ENCODE data around the gene ADCK2.
"Not testable (repeated sequence)": the region's sequence is repeated elsewhere in the genome, so short reads cannot be mapped to it uniquely, and the experiment has no call there.

Gene ADCK2, protein sequence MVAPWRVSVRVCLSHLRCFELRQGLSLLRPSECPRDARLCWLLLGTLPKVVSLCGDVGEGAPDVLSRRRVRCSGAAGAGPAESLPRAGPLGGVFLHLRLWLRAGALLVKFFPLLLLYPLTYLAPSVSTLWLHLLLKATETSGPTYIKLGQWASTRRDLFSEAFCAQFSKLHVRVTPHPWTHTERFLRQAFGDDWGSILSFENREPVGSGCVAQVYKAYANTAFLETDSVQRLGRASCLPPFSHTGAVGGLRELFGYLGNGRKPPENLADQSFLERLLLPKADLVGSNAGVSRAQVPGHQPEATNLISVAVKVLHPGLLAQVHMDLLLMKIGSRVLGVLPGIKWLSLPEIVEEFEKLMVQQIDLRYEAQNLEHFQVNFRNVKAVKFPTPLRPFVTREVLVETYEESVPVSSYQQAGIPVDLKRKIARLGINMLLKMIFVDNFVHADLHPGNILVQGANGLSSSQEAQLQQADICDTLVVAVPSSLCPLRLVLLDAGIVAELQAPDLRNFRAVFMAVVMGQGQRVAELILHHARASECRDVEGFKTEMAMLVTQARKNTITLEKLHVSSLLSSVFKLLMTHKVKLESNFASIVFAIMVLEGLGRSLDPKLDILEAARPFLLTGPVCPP

DNA sequence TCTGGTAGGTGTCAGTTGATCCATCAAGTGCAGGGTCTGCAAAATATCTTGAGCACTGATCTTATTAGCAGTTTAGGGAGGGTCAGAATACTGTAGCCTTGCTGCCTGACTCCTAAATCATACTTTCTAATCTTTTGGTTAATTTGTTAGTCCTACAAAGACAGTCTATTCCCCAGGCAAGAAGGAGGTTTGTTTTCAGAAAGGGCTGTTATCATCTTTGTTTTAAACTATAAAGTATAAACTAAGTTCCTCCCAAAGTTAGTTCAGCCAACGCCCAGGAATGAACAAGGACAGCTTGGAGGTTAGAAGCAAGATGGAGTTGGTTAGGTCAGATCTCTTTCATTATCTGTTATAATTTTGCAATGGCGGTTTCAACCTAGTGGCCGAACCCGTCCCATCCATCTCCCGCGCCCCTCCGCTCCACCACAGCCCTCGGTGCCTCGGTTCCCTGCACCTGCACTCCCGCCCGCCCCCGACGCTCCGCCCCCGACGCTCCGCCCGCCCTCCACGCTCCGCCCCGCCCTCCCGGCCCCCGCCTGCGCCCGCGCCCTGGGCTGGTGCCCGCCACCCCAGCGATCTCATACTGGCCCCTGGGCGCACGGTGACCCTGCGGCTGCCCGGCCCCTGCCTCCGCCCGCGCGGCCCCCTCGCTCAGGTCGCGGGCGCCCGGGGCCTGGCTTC, at the start of gene ADCK2:
ADCK2 (plus strand) TSS at position 564 of the 681 bp plus-strand sequence. CDS start 386 bp downstream, outside the sequence.
- H3K4me3 ChIP-seq (replicated peaks; ENCODE audit: low read depth, low read length), result peak within 1 kb of the TSS; percentile 58
- DNase-seq (ENCODE audit: low read depth), result no peak
- TF ChIP-seq, protein P1, sequence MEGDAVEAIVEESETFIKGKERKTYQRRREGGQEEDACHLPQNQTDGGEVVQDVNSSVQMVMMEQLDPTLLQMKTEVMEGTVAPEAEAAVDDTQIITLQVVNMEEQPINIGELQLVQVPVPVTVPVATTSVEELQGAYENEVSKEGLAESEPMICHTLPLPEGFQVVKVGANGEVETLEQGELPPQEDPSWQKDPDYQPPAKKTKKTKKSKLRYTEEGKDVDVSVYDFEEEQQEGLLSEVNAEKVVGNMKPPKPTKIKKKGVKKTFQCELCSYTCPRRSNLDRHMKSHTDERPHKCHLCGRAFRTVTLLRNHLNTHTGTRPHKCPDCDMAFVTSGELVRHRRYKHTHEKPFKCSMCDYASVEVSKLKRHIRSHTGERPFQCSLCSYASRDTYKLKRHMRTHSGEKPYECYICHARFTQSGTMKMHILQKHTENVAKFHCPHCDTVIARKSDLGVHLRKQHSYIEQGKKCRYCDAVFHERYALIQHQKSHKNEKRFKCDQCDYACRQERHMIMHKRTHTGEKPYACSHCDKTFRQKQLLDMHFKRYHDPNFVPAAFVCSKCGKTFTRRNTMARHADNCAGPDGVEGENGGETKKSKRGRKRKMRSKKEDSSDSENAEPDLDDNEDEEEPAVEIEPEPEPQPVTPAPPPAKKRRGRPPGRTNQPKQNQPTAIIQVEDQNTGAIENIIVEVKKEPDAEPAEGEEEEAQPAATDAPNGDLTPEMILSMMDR (IDR thresholded peaks at IDR 0.05; ENCODE audit: low read length, missing control alignments), result no peak

DNA sequence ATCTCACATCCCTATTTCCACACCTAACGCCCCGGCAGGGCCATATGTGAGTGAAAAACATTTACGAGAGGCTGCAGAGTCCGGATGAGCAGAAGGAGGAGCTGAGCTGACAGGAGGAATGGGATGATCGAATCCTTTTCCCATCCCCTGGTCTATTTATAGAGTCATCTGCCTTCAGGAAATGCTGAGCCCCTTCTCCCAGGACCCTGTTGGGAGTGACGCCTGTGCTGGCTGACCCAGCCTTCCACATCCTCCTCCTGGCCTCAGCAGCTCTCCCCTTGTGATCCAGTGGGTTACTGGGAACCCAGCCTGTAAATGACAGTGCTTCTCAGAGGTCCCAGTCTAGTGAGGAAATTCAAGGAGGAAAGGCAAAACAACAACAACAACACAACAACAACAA, 48.8 kb upstream of the ADCK2 start:
- TF ChIP-seq, protein P1 (IDR thresholded peaks at IDR 0.05; ENCODE audit: low read length, missing control alignments), result no peak
- DNase-seq (ENCODE audit: low read depth), result peak; percentile 58

DNA sequence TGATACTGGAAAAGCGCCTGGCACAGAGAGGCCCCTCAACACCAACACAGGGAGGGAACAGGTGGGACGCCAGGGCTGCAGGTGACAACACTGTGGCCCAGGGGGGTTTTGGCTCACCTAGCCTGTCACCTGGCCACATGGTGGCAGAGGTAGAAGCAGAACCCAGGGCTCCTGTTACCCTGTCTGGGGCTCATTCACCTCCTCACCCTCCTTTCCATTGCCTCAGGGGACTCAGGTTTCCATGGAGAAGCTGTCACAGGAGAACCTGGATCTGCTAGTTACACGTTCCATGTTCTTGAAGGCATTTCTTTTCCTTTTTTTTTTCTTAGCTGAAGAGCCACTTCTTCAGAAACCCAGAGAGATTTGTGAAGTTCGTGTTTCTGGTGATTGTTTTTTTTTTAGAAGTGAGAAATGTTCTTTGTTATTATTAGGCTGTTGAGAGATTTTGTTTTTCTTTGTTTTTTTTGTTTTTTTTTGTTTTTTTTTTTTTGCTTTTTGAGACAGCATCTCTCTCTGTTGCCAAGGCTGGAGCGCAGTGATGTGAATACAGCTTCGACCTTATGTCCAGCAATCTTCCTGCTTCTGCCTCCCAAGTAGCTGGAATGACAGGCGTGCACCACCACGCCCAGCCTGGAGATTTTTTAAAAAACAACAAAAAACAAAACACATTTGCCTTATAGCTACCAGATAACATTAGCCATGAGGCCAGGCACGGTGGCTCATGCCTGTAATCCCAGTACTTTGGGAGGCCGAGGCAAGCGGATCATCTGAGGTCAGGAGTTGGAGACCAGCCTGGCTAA, 48.2 kb upstream of the ADCK2 start:
- no peak for DNase-seq (ENCODE audit: low read depth)
- TF ChIP-seq, protein P1 (IDR thresholded peaks at IDR 0.05; ENCODE audit: low read length, missing control alignments), result no peak
- no peak overlapping the region for H3K4me3 ChIP-seq (replicated peaks; ENCODE audit: low read depth, low read length)

More for the DNA sequence above, 48.8 kb upstream of the ADCK2 start:
- no peak overlapping the region for H3K4me3 ChIP-seq (replicated peaks; ENCODE audit: low read depth, low read length)

DNA sequence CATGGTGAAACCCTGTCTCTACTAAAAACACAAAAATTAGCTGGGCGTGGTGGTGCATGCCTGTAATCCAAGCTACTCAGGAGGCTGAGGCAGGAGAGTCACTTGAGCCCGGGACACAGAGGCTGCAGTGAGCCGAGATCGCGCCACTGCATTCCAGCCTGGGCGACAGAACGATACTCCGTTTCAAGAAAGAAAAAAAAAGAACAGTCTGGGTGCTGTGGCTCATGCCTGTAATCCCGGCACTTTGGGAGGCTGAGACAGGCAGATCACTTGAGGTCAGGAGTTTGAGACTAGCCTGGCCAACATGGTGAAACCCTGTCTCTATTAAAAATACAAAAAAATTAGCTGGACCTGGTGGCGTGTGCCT, 47.6 kb upstream of the ADCK2 start:
- H3K4me3 ChIP-seq (replicated peaks; ENCODE audit: low read depth, low read length); DNase-seq (ENCODE audit: low read depth): not testable (repeated sequence)

DNA sequence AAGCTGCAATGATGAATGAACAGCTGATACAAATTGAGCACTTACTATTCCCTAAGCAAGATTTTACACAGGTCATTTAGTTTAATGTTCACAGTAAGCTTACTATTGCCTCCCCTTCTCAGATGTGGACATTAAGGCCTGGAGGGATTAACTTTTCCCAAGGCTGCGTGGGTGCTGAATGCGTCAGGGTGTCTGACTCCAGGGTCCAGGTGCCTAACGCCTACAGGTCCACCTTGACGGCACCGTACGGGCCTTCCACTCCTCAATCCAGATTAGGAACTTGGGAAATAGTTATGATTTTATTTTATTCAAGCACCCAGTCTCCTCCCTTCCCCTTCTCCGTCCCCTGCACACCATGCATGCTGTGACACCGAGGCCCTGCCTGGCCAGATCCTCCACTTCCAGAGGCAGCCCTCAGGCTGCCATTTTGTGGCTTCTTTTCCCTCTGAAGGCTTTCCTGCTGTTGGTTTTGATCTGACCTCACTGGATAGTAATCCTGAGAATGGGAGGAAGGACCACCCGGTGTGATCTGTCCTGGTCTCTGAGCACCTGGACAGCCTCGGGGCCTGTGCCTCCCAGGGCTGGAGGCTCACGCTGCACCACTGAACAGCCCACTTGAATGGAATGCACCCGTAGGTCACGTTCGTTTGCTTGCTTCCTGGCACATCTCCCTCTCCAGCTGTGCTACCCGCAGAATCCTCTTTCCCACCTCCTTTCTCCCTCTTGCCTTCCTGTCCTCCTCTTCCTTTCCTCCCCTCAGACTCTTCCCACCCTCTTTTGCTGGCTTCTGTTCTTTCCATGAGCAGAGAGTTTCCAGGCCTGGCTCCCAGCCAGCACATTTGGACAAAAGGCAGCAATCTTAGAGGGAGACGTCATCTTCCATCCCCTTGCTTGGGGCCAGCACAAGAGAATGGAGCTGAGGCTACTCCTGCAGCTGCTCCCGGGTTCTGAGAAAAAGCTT, 46.6 kb upstream of the ADCK2 start:
- TF ChIP-seq, protein P1 (IDR thresholded peaks at IDR 0.05; ENCODE audit: low read length, missing control alignments), result no peak
- no peak overlapping the region for H3K4me3 ChIP-seq (replicated peaks; ENCODE audit: low read depth, low read length)
- DNase-seq (ENCODE audit: low read depth), result peak; percentile 98

DNA sequence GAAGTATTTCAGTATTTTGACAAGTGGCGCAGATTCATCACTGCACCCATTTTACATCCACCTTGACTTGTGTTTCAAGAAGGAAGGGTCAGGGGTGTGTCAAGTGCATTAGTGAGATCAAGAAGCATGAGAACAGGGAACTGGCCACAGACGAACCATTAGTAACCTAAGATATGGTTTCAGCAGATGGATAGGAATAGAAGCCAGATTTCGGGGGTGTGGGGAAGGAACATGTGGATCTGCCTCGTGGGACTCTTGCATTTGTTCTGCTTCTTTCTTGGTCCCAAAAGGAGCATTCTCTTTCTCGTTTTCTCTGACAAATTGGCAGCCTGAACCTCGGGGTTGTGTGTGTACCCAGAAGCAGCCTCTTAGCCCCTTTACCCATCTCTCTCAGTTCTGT, 41.7 kb upstream of the ADCK2 start:
- H3K4me3 ChIP-seq (replicated peaks; ENCODE audit: low read depth, low read length), result no peak overlapping the region
- no peak for DNase-seq (ENCODE audit: low read depth)
- TF ChIP-seq, protein P1 (IDR thresholded peaks at IDR 0.05; ENCODE audit: low read length, missing control alignments), result no peak
